Vagina (tissue), 2 donors: ENCODE data around the gene EIF1. TPM values are rescaled to one million over a fixed set of nuclear protein-coding genes. Genes with fewer than 3 reads are reported as not detected.

ENCODE experiments used
- DNase-seq, 2 donors: peaks; one replicate each; pipeline ENCODE4 v3.0.0-alpha.2; 2017; ENCODE audit errors: extremely low spot score in 2 of 2
- H3K27ac ChIP-seq: fragments of 200-600 bp; sonication (generic); one replicate; pipeline ENCODE4 v1.5.1; 2019
- H3K27me3 ChIP-seq: fragments of 200-600 bp; sonication (generic); one replicate; pipeline ENCODE4 v1.5.1; 2019
- H3K36me3 ChIP-seq, 2 donors: fragments of 200-600 bp; sonication (generic); one replicate each; pipeline ENCODE4 v1.5.1; 2017 to 2019
- H3K4me1 ChIP-seq: fragments of 200-600 bp; sonication (generic); one replicate; pipeline ENCODE4 v1.5.1; 2019
- H3K4me3 ChIP-seq, 2 donors: fragments of 200-600 bp; sonication (generic); 1 replicate in 1 of 2; 2 replicates in 1 of 2; pipeline ENCODE4 v1.5.1; 2016 to 2019
- H3K9me3 ChIP-seq: fragments of 200-600 bp; sonication (generic); one replicate; pipeline ENCODE4 v1.5.1; 2019
- POLR2A ChIP-seq, 2 donors: fragments of 450-650 bp; IDR thresholded peaks; one replicate each; pipeline ENCODE4 v1.6.1; 2017; ENCODE audit warnings: antibody characterized with exemption in 2 of 2, mild to moderate bottlenecking in 2 of 2, moderate library complexity in 2 of 2
- POLR2AphosphoS5 ChIP-seq, 2 donors: sonication (generic); formaldehyde crosslinking; IDR thresholded peaks; one replicate each; pipeline ENCODE4 v1.9.0; 2017; ENCODE audit warnings: antibody characterized with exemption in 2 of 2, mild to moderate bottlenecking in 2 of 2, low read depth in 1 of 2; ENCODE audit not compliant: insufficient read depth in 1 of 2
- intact Hi-C: fragments of 100-400 bp; cut with DNase I; formaldehyde crosslinking; loops from one replicate; pipeline ENCODE4 v1.15.1; 2023
- total RNA-seq: library from RNA; depleted of rRNA; stranded (reverse); fragments of >200 nt; gene quantifications from one replicate; pipeline ENCODE4 v1.2.3, GENCODE V29; 2016
- TF ChIP-seq, protein P1 (sequence below), 3 experiments: fragments of 450-650 bp in 2 of 3; fragments of 200-600 bp in 1 of 3; sonication (generic) in 1 of 3; IDR thresholded peaks; one replicate each; pipeline ENCODE4 v1.5.1; 2017 to 2019; ENCODE audit warnings: antibody characterized with exemption in 3 of 3, mild to moderate bottlenecking in 2 of 3, moderate library complexity in 2 of 3

The EIF1 gene
- total RNA-seq, 1 donor from 2014 or later: 204 TPM

DNA sequence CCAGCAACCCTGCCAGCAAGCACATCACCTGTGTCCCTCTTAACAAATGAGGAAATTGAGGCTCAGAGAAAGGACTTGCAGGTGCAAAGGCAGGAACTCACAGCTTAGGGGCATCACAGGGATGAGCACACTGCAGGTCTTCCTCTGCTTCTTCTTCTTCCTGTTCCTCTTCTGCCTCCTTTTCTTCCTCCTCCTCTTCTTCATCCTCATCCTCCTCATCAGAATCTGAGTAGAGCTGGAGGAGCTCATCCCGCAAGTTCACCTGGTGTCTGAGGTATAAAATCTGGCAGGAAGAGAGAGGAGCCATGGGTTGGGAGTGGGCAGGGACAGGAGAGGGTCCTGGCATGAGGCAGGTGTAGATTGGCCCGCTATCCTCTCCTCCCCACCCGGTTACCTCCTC, 43.2 kb downstream of the EIF1 start:
- TF ChIP-seq POLR2AphosphoS5 (IDR thresholded peaks at IDR 0.05; ENCODE audit: insufficient read depth in 1 of 2, low read depth in 1 of 2) (no peak), POLR2A (IDR thresholded peaks at IDR 0.05) (no peak)
- TF ChIP-seq, protein P1, sequence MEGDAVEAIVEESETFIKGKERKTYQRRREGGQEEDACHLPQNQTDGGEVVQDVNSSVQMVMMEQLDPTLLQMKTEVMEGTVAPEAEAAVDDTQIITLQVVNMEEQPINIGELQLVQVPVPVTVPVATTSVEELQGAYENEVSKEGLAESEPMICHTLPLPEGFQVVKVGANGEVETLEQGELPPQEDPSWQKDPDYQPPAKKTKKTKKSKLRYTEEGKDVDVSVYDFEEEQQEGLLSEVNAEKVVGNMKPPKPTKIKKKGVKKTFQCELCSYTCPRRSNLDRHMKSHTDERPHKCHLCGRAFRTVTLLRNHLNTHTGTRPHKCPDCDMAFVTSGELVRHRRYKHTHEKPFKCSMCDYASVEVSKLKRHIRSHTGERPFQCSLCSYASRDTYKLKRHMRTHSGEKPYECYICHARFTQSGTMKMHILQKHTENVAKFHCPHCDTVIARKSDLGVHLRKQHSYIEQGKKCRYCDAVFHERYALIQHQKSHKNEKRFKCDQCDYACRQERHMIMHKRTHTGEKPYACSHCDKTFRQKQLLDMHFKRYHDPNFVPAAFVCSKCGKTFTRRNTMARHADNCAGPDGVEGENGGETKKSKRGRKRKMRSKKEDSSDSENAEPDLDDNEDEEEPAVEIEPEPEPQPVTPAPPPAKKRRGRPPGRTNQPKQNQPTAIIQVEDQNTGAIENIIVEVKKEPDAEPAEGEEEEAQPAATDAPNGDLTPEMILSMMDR (IDR thresholded peaks at IDR 0.05): no peak
- H3K9me3 ChIP-seq: no peaks in the 10 kb centered on the region
- intact Hi-C loops: no loop called here
- DNase-seq: no peak
- no peaks in the 10 kb centered on the region for H3K36me3 ChIP-seq
- H3K4me1 ChIP-seq: peaks cover 22% of the 10 kb centered on the region
- no peak overlapping the region for H3K27ac ChIP-seq
- H3K27me3 ChIP-seq: no peaks in the 10 kb centered on the region
- no peak overlapping the region for H3K4me3 ChIP-seq

DNA sequence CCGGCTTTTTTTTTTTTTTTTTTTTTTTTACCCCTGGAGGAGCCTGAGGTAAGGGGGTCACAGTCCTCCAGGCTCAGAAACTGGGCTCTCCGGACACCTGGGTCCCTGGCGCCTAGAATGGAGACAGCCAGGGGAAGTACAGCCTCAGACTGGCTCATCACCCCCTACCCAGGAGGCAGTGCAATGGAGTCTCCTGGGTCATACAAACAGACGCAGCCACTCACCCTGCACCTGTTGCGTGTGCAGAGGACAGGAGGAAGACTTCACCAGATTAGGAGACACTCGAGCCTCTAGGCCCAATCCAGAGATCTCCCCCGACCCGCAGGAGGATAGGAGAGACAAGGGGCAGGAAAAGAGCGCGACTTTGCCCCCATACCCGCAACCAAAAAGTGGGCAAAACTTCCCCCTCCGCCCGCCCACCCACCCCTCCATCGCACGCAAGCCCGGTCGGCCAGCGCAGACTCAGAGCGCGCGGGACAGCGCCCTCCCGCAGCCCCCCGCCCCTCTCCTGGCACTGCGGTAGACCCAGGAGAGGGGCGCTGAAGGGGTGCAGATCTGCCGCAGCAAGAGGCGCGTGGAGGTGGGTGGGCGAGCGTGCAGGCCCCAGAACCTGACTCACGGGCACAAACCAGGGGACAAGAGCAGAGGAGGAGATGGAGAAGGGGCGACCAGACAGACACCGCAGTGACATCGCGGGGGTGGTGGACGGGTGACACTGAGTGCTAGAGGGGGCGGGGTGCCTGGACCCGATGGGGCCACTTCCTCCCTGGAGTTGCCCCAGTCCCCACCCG, 44.9 kb downstream of the EIF1 start:
- intact Hi-C loops: no loop called here
- H3K27ac ChIP-seq: no peak overlapping the region
- no peak for DNase-seq
- H3K9me3 ChIP-seq: no peaks in the 10 kb centered on the region
- peak overlapping the region; percentile 49 to 61 for H3K4me3 ChIP-seq
- H3K27me3 ChIP-seq: no peaks in the 10 kb centered on the region
- peaks cover 22% of the 10 kb centered on the region for H3K4me1 ChIP-seq
- no peaks in the 10 kb centered on the region for H3K36me3 ChIP-seq
- TF ChIP-seq POLR2A (IDR thresholded peaks at IDR 0.05): no peak
- TF ChIP-seq, protein P1 (IDR thresholded peaks at IDR 0.05): no peak
- TF ChIP-seq POLR2AphosphoS5 (IDR thresholded peaks at IDR 0.05; ENCODE audit: insufficient read depth in 1 of 2, low read depth in 1 of 2): no peak

DNA sequence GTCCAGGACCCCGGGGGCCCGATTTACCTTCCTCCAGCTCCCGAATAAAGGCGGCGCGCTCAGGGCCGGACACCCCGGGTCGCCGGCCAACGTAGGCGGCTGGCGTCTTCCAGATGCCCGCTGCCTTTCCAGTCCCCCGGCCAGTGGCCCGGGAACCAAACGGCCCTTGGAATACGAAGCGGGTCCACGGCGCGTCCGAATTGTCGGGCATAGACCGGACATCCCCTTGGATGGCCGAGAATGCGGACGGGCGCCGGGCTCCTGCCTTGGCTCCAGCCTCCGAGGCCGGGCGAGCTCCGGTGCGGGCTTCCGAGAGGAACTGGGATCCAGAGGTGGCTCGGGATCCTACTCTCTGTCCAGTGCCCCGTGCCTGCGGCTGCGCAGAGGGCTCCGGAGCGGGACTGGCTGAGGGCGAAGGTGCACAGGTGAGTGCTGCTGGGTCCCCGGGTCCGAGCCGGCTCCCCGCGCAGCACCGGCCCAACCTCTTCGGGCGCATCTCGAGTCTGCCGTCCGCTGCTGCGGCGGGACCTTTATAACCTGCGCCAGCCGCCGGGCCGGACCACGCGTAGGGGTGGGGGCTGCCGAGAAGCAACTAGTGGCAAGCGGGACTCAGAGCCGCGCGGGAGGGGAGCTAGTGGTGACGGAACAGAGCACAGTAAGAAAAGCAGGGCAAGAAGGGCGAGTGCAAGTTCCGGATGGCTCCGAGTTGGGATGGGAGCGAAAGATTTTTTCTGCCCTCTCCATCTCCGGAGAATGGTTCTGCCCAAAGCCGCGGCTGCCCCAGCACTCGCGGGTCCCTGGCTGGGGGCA, 45.7 kb downstream of the EIF1 start, which contains the start of gene HAP1:
HAP1 (minus strand) TSS at position 505 of the 810 bp plus-strand sequence; CDS start at position 496, 9 bp downstream.
- no peaks in the 10 kb centered on the region for H3K27me3 ChIP-seq
- DNase-seq: no peak
- peak; percentile 32 to 90 for TF ChIP-seq POLR2AphosphoS5 (IDR thresholded peaks at IDR 0.05; ENCODE audit: insufficient read depth in 1 of 2, low read depth in 1 of 2)
- peak in 1 of 2 donors; percentile 54 for TF ChIP-seq POLR2A (IDR thresholded peaks at IDR 0.05)
- TF ChIP-seq, protein P1 (IDR thresholded peaks at IDR 0.05): no peak
- H3K9me3 ChIP-seq: no peaks in the 10 kb centered on the region
- intact Hi-C loops: no loop called here
- H3K4me1 ChIP-seq: peaks cover 24% of the 10 kb centered on the region
- H3K4me3 ChIP-seq: peak within 1 kb of the TSS; percentile 49 to 61
- H3K36me3 ChIP-seq: no peaks in the 10 kb centered on the region
- no peak within 1 kb of the TSS for H3K27ac ChIP-seq

DNA sequence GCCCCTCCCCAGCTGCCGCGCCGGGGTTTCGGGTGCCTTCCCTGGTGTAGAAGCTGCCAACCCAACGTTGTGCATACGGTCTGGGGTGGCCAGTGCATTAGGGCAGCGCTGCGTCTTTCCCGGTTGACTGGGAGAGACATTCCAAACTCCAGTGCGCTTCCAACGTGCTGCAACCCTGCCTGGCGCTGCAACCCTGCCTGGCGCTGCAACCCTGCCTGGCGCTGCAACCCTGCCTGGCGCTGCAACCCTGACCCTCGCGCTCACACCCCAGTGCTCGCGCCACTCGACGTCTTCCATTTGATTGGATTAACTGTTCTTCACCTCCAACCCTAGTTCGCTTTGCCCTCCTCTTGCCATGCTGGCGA, 46.2 kb downstream of the EIF1 start:
- no peaks in the 10 kb centered on the region for H3K9me3 ChIP-seq
- peaks cover 28% of the 10 kb centered on the region for H3K4me1 ChIP-seq
- H3K36me3 ChIP-seq: no peaks in the 10 kb centered on the region
- no peak overlapping the region for H3K27ac ChIP-seq
- no peaks in the 10 kb centered on the region for H3K27me3 ChIP-seq
- intact Hi-C loops: loop anchor here (5.0 kb wide), 1 partner anchor 67 kb away; no protein-coding TSS in a partner anchor
- TF ChIP-seq, protein P1 (IDR thresholded peaks at IDR 0.05): no peak
- no peak for TF ChIP-seq POLR2AphosphoS5 (IDR thresholded peaks at IDR 0.05; ENCODE audit: insufficient read depth in 1 of 2, low read depth in 1 of 2)
- no peak for TF ChIP-seq POLR2A (IDR thresholded peaks at IDR 0.05)
- H3K4me3 ChIP-seq: peak overlapping the region; percentile 49 to 61
- DNase-seq: no peak
